Endodermal cell (in vitro differentiated cells): ENCODE measurements around the gene MEF2A. TPM values are rescaled to one million over a fixed set of nuclear protein-coding genes. Genes with fewer than 3 reads are reported as not detected.

ENCODE experiments used
- DNase-seq: peaks from one replicate; pipeline ENCODE4 v3.0.0-alpha.2; 2017
- H3K27ac ChIP-seq: 2 replicates; pipeline ENCODE4 v1.5.1; 2013; ENCODE audit warnings: mild to moderate bottlenecking, low read depth, low read length, moderate library complexity
- H3K27me3 ChIP-seq: 2 replicates; pipeline ENCODE4 v1.6.1; 2013; ENCODE audit warnings: mild to moderate bottlenecking, low read length, moderate library complexity; ENCODE audit not compliant: insufficient read depth, control insufficient read depth, poor library complexity, severe bottlenecking
- H3K36me3 ChIP-seq: 2 replicates; pipeline ENCODE4 v1.7.0; 2013; ENCODE audit warnings: mild to moderate bottlenecking, low read length, moderate library complexity; ENCODE audit not compliant: control insufficient read depth, insufficient read depth
- H3K4me1 ChIP-seq: one replicate; pipeline ENCODE4 v1.7.0; 2013; ENCODE audit warnings: low read length; ENCODE audit not compliant: control insufficient read depth, insufficient read depth
- H3K4me3 ChIP-seq: 2 replicates; pipeline ENCODE4 v1.5.1; 2013; ENCODE audit warnings: mild to moderate bottlenecking, low read length, moderate library complexity
- H3K9ac ChIP-seq: 2 replicates; pipeline ENCODE4 v1.6.1; 2013; ENCODE audit warnings: mild to moderate bottlenecking, low read length, moderate library complexity; ENCODE audit not compliant: poor library complexity, severe bottlenecking; ENCODE audit errors: extremely low read depth
- H3K9me3 ChIP-seq: 2 replicates; pipeline ENCODE4 v1.6.1; 2013; ENCODE audit warnings: mild to moderate bottlenecking, low read length, moderate library complexity; ENCODE audit not compliant: control insufficient read depth
- H3K27ac Mint-ChIP-seq: 2 replicates; pipeline ENCODE4 v1.8.0; 2020; ENCODE audit warnings: mixed read lengths
- H3K27me3 Mint-ChIP-seq: 2 replicates; pipeline ENCODE4 v1.8.0; 2021; ENCODE audit warnings: mild to moderate bottlenecking, mixed read lengths; ENCODE audit not compliant: insufficient read depth
- H3K36me3 Mint-ChIP-seq: 2 replicates; pipeline ENCODE4 v1.8.0; 2020; ENCODE audit warnings: low read depth, mixed read lengths
- H3K4me1 Mint-ChIP-seq: 2 replicates; pipeline ENCODE4 v1.8.0; 2020; ENCODE audit warnings: mixed read lengths
- H3K4me3 Mint-ChIP-seq: 2 replicates; pipeline ENCODE4 v1.8.0; 2020; ENCODE audit warnings: mild to moderate bottlenecking, moderate library complexity, mixed read lengths
- H3K9me3 Mint-ChIP-seq: 2 replicates; pipeline ENCODE4 v1.8.0; 2020; ENCODE audit warnings: mild to moderate bottlenecking, mixed read lengths
- CTCF ChIP-seq: fragments of 200-600 bp; sonication (generic); conservative IDR thresholded peaks from 2 replicates; pipeline ENCODE4 v1.5.0; 2021; ENCODE audit warnings: antibody characterized with exemption, mild to moderate bottlenecking
- WGBS, 2 experiments: methylation state at CpG; one replicate each; pipeline versions ENCODE4 v1.1.5 to v1.1.7; 2013; ENCODE audit warnings: missing lambda C conversion rate in 2 of 2, mixed read lengths in 1 of 2; ENCODE audit not compliant: insufficient coverage in 1 of 2, insufficient read length in 1 of 2; 5-methylcytosine and 5-hydroxymethylcytosine counted together
- total RNA-seq, 2 donors: library from RNA; stranded (reverse); fragmentation: NEBNext Ultra II Directional in 1 of 2; extraction: Animal tissue kit (Norgen Biotek cat#: 25700) in 1 of 2; gene quantifications; 2 replicates in 1 of 2; 3 replicates in 1 of 2; pipeline ENCODE4 v1.2.1, GENCODE V29; 2021

MEF2A gene
- total RNA-seq, 2 donors from 2014 or later, result 23.5 to 28.6 TPM

DNA sequence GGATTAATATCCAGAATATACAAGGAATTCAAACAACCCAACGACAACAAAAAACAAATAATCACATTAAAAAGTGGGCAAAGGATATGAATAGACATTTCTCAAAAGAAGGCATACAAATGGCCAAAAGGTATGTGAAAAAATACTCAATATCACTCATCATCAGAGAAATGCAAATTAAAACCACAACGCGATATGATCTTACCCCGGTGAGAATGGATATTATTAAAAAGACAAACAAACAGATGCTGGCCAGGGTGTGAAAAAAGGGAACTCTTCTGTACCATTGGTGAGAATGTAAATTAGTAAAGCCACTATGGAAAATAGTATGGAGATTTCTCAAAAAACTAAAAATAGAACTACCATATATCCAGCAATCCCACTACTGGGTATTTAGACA, 43.5 kb upstream of the MEF2A start:
- Histone ChIP-seq H3K4me3 (no peak overlapping the region), H3K27ac (no peak overlapping the region), H3K27me3 (no peaks in the 10 kb centered on the region), H3K36me3 (no peaks in the 10 kb centered on the region), H3K9ac (no peak overlapping the region), H3K9me3 (no peaks in the 10 kb centered on the region), H3K4me1 (no peaks in the 10 kb centered on the region)
- H3K9me3 Mint-ChIP-seq, result no peaks in the 10 kb centered on the region
- H3K27ac Mint-ChIP-seq, result no peak overlapping the region
- no peak for DNase-seq
- TF ChIP-seq CTCF, result no peak
- H3K4me1 Mint-ChIP-seq, result no peaks in the 10 kb centered on the region
- H3K4me3 Mint-ChIP-seq, result no peak overlapping the region
- no peaks in the 10 kb centered on the region for H3K27me3 Mint-ChIP-seq
- 98 to 100% methylated on average over 1 to 3 of the region's 4 CpGs for WGBS, 2 experiments
- no peaks in the 10 kb centered on the region for H3K36me3 Mint-ChIP-seq

DNA sequence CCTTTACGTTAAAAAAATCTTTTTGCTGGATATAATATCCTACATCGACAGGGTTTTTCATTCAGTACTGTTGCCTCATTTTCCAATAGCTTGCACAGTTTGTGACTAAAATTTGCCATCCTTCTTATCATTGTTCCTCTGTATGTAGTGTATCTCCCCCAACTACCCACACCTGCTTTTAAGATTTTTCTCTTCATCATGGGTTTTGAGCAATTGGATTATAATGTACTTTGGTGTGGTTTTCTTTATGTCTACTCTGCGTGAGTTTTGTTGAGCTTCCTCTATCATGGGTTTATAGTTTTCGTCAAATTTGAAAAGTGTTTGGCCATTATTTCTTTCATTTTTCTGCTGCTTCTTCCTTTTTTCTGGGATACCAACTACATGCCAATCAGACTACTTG, 39.6 kb upstream of the MEF2A start:
- no peaks in the 10 kb centered on the region for H3K36me3 Mint-ChIP-seq

GRCh38 chr15:99526671-99527070, 39.1 kb upstream of the MEF2A start:
- TF ChIP-seq CTCF, result no peak
- H3K9me3 ChIP-seq, result no peaks in the 10 kb centered on the region
- no peak overlapping the region for H3K4me3 Mint-ChIP-seq
- no peak for DNase-seq
- no peak overlapping the region for H3K27ac Mint-ChIP-seq
- H3K27me3 Mint-ChIP-seq, result peaks cover 1% of the 10 kb centered on the region
- no peak overlapping the region for H3K9ac ChIP-seq
- no peaks in the 10 kb centered on the region for H3K4me1 ChIP-seq
- no peaks in the 10 kb centered on the region for H3K36me3 Mint-ChIP-seq
- H3K9me3 Mint-ChIP-seq, result no peaks in the 10 kb centered on the region
- H3K27me3 ChIP-seq, result no peaks in the 10 kb centered on the region
- no peak overlapping the region for H3K27ac ChIP-seq
- H3K4me1 Mint-ChIP-seq, result no peaks in the 10 kb centered on the region
- no peaks in the 10 kb centered on the region for H3K36me3 ChIP-seq
- 89% methylated on average over 3 of the region's 3 CpGs; no CpG with 5 or more reads in 1 of the 2 experiments for WGBS, 2 experiments
- no peak overlapping the region for H3K4me3 ChIP-seq

More for the DNA sequence above, 39.6 kb upstream of the MEF2A start:
- no peaks in the 10 kb centered on the region for H3K9me3 Mint-ChIP-seq
- no peaks in the 10 kb centered on the region for H3K4me1 ChIP-seq
- no peaks in the 10 kb centered on the region for H3K9me3 ChIP-seq
- H3K27me3 ChIP-seq, result no peaks in the 10 kb centered on the region
- peaks cover 1% of the 10 kb centered on the region for H3K27me3 Mint-ChIP-seq
- no peak for TF ChIP-seq CTCF
- no peak overlapping the region for H3K27ac ChIP-seq
- no peak for DNase-seq
- H3K9ac ChIP-seq, result no peak overlapping the region
- no peak overlapping the region for H3K27ac Mint-ChIP-seq
- no peaks in the 10 kb centered on the region for H3K36me3 ChIP-seq
- no peak overlapping the region for H3K4me3 Mint-ChIP-seq
- 80 to 81% methylated on average over 3 to 4 of the region's 4 CpGs for WGBS, 2 experiments
- H3K4me1 Mint-ChIP-seq, result no peaks in the 10 kb centered on the region
- no peak overlapping the region for H3K4me3 ChIP-seq
